HG03095 (cell line): ENCODE data around the gene SLC38A4.
"Not testable (repeated sequence)": the region's sequence is repeated elsewhere in the genome, so short reads cannot be mapped to it uniquely, and the experiment has no call there.

Experiments
- ATAC-seq: cut with Tn5 transposase; IDR thresholded peaks from one replicate; pipeline ENCODE4 v1.9.1; 2021; ENCODE audit warnings: moderate library complexity; ENCODE audit not compliant: unreplicated experiment

SLC38A4 gene

GRCh38 chr12:46779063-46779462 is 46.7 kb downstream of the SLC38A4 start:
- ATAC-seq: no peak

- no peak for ATAC-seq
Observed at GRCh38 chr12:46778415-46778814, 47.4 kb downstream of the SLC38A4 start.

- no peak for ATAC-seq
Observed at GRCh38 chr12:46777587-46777986, 48.2 kb downstream of the SLC38A4 start.

GRCh38 chr12:46775796-46776195 is 50.0 kb downstream of the SLC38A4 start:
- ATAC-seq: no peak

- ATAC-seq: no peak
Observed at GRCh38 chr12:46774322-46774633, 51.5 kb downstream of the SLC38A4 start.

- ATAC-seq: no peak
Observed at GRCh38 chr12:46773586-46774321, 52.0 kb downstream of the SLC38A4 start.

- ATAC-seq: no peak
Observed at GRCh38 chr12:46771268-46771827, 54.4 kb downstream of the SLC38A4 start.

- ATAC-seq: no peak
Observed at GRCh38 chr12:46770501-46771183, 55.2 kb downstream of the SLC38A4 start.

- ATAC-seq: no peak
Observed at GRCh38 chr12:46764005-46764404, 61.8 kb downstream of the SLC38A4 start.

- ATAC-seq: no peak
Observed at GRCh38 chr12:46763230-46763629, 62.6 kb downstream of the SLC38A4 start.

- no peak for ATAC-seq
Observed at GRCh38 chr12:46754550-46754949, 71.2 kb downstream of the SLC38A4 start.

- ATAC-seq: no peak
Observed at GRCh38 chr12:46752396-46752795, 73.4 kb downstream of the SLC38A4 start.

GRCh38 chr12:46751173-46751572 is 74.6 kb downstream of the SLC38A4 start:
- no peak for ATAC-seq

GRCh38 chr12:46749322-46749721 is 76.5 kb downstream of the SLC38A4 start:
- ATAC-seq: no peak

GRCh38 chr12:46744283-46744682 is 81.5 kb downstream of the SLC38A4 start:
- no peak for ATAC-seq

GRCh38 chr12:46743456-46743855 is 82.3 kb downstream of the SLC38A4 start:
- ATAC-seq: no peak

- not testable (repeated sequence) for ATAC-seq
Observed at GRCh38 chr12:46742271-46742670, 83.5 kb downstream of the SLC38A4 start.

GRCh38 chr12:46725332-46725731 is 100.5 kb downstream of the SLC38A4 start:
- no peak for ATAC-seq

- ATAC-seq: no peak
Observed at GRCh38 chr12:46723629-46724419, 102.0 kb downstream of the SLC38A4 start.

GRCh38 chr12:46722394-46723185 is 103.2 kb downstream of the SLC38A4 start:
- ATAC-seq: no peak

- ATAC-seq: no peak
Observed at GRCh38 chr12:46718495-46718894, 107.3 kb downstream of the SLC38A4 start.
